Gastrocnemius medialis (tissue), 4 donors: ENCODE data around the gene ALG12.

Source experiments
- POLR2A ChIP-seq, 2 donors: fragments of 450-650 bp; IDR thresholded peaks; one replicate each; pipeline ENCODE4 v1.6.1; 2017; ENCODE audit warnings: antibody characterized with exemption in 2 of 2, mild to moderate bottlenecking in 2 of 2, moderate library complexity in 2 of 2
- TF ChIP-seq, protein P1 (sequence below), 5 experiments: fragments of 450-650 bp in 3 of 5; fragments of 200-600 bp in 2 of 5; sonication (generic) in 2 of 5; IDR thresholded peaks in 4 of 5; conservative IDR thresholded peaks in 1 of 5; 1 replicate in 4 of 5; 2 replicates in 1 of 5; pipeline ENCODE4 v1.5.1; 2016 to 2019; ENCODE audit warnings: antibody characterized with exemption in 5 of 5, mild to moderate bottlenecking in 3 of 5, moderate library complexity in 3 of 5

DNA sequence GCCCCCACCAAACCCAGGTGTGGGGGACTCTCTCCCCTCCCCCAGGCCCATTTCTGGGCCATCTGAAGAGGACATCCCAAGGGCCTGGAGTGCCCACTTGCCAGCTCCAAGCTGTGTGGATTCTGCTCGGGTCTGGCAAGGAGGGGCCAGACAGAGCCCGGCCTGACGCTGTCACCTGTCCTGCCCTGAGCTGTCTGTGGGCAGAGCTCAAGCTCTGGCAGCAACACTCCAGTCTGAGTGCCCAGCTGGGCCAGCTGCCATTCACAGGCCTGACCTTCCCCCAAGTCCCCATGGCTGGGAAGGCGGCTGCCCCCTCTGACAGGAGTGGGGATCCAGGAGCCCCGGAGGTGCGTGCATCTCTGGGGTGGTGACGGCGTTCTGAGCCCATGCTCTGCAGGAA lies 36.1 kb upstream of the ALG12 start:
- TF ChIP-seq POLR2A (IDR thresholded peaks at IDR 0.05), result peak; percentile 47 to 57
- TF ChIP-seq, protein P1, sequence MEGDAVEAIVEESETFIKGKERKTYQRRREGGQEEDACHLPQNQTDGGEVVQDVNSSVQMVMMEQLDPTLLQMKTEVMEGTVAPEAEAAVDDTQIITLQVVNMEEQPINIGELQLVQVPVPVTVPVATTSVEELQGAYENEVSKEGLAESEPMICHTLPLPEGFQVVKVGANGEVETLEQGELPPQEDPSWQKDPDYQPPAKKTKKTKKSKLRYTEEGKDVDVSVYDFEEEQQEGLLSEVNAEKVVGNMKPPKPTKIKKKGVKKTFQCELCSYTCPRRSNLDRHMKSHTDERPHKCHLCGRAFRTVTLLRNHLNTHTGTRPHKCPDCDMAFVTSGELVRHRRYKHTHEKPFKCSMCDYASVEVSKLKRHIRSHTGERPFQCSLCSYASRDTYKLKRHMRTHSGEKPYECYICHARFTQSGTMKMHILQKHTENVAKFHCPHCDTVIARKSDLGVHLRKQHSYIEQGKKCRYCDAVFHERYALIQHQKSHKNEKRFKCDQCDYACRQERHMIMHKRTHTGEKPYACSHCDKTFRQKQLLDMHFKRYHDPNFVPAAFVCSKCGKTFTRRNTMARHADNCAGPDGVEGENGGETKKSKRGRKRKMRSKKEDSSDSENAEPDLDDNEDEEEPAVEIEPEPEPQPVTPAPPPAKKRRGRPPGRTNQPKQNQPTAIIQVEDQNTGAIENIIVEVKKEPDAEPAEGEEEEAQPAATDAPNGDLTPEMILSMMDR (IDR thresholded peaks at IDR 0.05 in 4 of 5, conservative IDR thresholded peaks at IDR 0.05 in 1 of 5), result no peak
